ENCODE results near the gene CCNY.

CCNY gene

GRCh38 chr10:35480142-35480541 lies 143.8 kb downstream of the CCNY start:
- in situ Hi-C loops (cut with HindIII; ENCODE audit: low sequenced_read_pairs): no loop called here
- TF ChIP-seq CTCF (IDR thresholded peaks at IDR 0.05; ENCODE audit: low read depth, low read length, missing control alignments): no peak
- no peak overlapping the region for H3K4me3 ChIP-seq (ENCODE audit: low read depth, low read length)
- DNase-seq (ENCODE audit: low read depth): no peak

- in situ Hi-C loops (cut with HindIII; ENCODE audit: low sequenced_read_pairs): no loop called here
- no peak for DNase-seq (ENCODE audit: low read depth)
- H3K4me3 ChIP-seq (ENCODE audit: low read depth, low read length): no peak overlapping the region
- TF ChIP-seq CTCF (IDR thresholded peaks at IDR 0.05; ENCODE audit: low read depth, low read length, missing control alignments): no peak
Observed at GRCh38 chr10:35481413-35481812, 145.1 kb downstream of the CCNY start.

GRCh38 chr10:35486297-35486990 lies 150.1 kb downstream of the CCNY start:
- TF ChIP-seq CTCF (IDR thresholded peaks at IDR 0.05; ENCODE audit: low read depth, low read length, missing control alignments): no peak
- no peak for DNase-seq (ENCODE audit: low read depth)
- in situ Hi-C loops (cut with HindIII; ENCODE audit: low sequenced_read_pairs): no loop called here
- no peak overlapping the region for H3K4me3 ChIP-seq (ENCODE audit: low read depth, low read length)

- no peak overlapping the region for H3K4me3 ChIP-seq (ENCODE audit: low read depth, low read length)
- no peak for DNase-seq (ENCODE audit: low read depth)
- in situ Hi-C loops (cut with HindIII; ENCODE audit: low sequenced_read_pairs): no loop called here
- no peak for TF ChIP-seq CTCF (IDR thresholded peaks at IDR 0.05; ENCODE audit: low read depth, low read length, missing control alignments)
Observed at GRCh38 chr10:35487336-35488034, 151.2 kb downstream of the CCNY start.

GRCh38 chr10:35488228-35488627 lies 151.9 kb downstream of the CCNY start:
- H3K4me3 ChIP-seq (ENCODE audit: low read depth, low read length): no peak overlapping the region
- DNase-seq (ENCODE audit: low read depth): no peak
- no peak for TF ChIP-seq CTCF (IDR thresholded peaks at IDR 0.05; ENCODE audit: low read depth, low read length, missing control alignments)
- in situ Hi-C loops (cut with HindIII; ENCODE audit: low sequenced_read_pairs): no loop called here

- TF ChIP-seq CTCF (IDR thresholded peaks at IDR 0.05; ENCODE audit: low read depth, low read length, missing control alignments): no peak
- no peak overlapping the region for H3K4me3 ChIP-seq (ENCODE audit: low read depth, low read length)
- in situ Hi-C loops (cut with HindIII; ENCODE audit: low sequenced_read_pairs): no loop called here
- DNase-seq (ENCODE audit: low read depth): no peak
Observed at GRCh38 chr10:35492386-35493195, 156.3 kb downstream of the CCNY start.
